PC-9 (cell line): ENCODE measurements around the gene LYRM2. TPM values are rescaled to one million over a fixed set of nuclear protein-coding genes. Genes with fewer than 3 reads are reported as not detected.
A peak's percentile ranks its signal among the peaks of the same experiment; 100 is the strongest.
"Not testable (repeated sequence)": the region's sequence is repeated elsewhere in the genome, so short reads cannot be mapped to it uniquely, and the experiment has no call there.

Source experiments
- BruUV-seq: library from RNA; stranded (reverse); fragments of 400-500 nt; replicated peaks from 2 replicates; lab custom pipeline; 2021; lab: Mats Ljungman, UMichigan
- CTCF ChIA-PET: fragments of 300-600 bp; sonication (Branson Sonifier 250); formaldehyde crosslinking; loops from one replicate; lab custom pipeline; 2022; ENCODE audit warnings: antibody characterized with exemption; lab: Charles Lee
- POLR2A ChIA-PET: fragments of 300-600 bp; sonication (Branson Sonifier 250); formaldehyde crosslinking; loops from one replicate; lab custom pipeline; 2022; ENCODE audit warnings: antibody characterized with exemption; ENCODE audit not compliant: unreplicated experiment; lab: Charles Lee
- DNase-seq, 2 experiments: peaks; one replicate each; pipeline versions ENCODE4 v3.0.0 to v3.0.0-alpha.2; 2015 to 2022; ENCODE audit warnings: mixed read lengths in 1 of 2
- H2AFZ ChIP-seq: fragments of 200-600 bp; sonication (generic); 2 replicates; pipeline ENCODE4 v1.8.1; 2017; ENCODE audit warnings: antibody characterized with exemption
- H3F3A ChIP-seq: fragments of 200-600 bp; sonication (generic); 2 replicates; pipeline ENCODE4 v1.8.1; 2017; ENCODE audit warnings: antibody characterized with exemption, mild to moderate bottlenecking, low read depth; ENCODE audit not compliant: insufficient read depth
- H3K27ac ChIP-seq: fragments of 200-600 bp; sonication (generic); 2 replicates; pipeline ENCODE4 v1.6.1; 2016; ENCODE audit warnings: mixed run types
- H3K27me3 ChIP-seq: fragments of 200-600 bp; sonication (generic); 2 replicates; pipeline ENCODE4 v1.6.1; 2016; ENCODE audit warnings: low read depth, mixed run types; ENCODE audit not compliant: insufficient read depth
- H3K36me3 ChIP-seq: fragments of 200-600 bp; sonication (generic); 2 replicates; pipeline ENCODE4 v1.6.1; 2016; ENCODE audit warnings: low read depth, mixed run types
- H3K4me1 ChIP-seq: fragments of 200-600 bp; sonication (generic); replicated peaks from 2 replicates; pipeline ENCODE4 v1.6.1; 2016; ENCODE audit warnings: mixed run types; ENCODE audit not compliant: insufficient read depth
- H3K4me2 ChIP-seq: fragments of 200-600 bp; sonication (generic); 2 replicates; pipeline ENCODE4 v1.6.1; 2017; ENCODE audit warnings: mixed run types
- H3K4me3 ChIP-seq: fragments of 200-600 bp; sonication (generic); 2 replicates; pipeline ENCODE4 v1.6.1; 2016; ENCODE audit warnings: mixed run types
- H3K79me2 ChIP-seq: fragments of 200-600 bp; sonication (generic); 2 replicates; pipeline ENCODE4 v1.6.1; 2017; ENCODE audit warnings: low read depth, mixed run types
- H3K9me2 ChIP-seq: fragments of 200-600 bp; sonication (generic); 2 replicates; pipeline ENCODE4 v1.8.1; 2017; ENCODE audit warnings: mild to moderate bottlenecking; ENCODE audit not compliant: insufficient read depth
- H3K9me3 ChIP-seq: fragments of 200-600 bp; sonication (generic); 2 replicates; pipeline ENCODE4 v1.8.1; 2016; ENCODE audit warnings: low read depth; ENCODE audit not compliant: insufficient read depth
- H4K20me1 ChIP-seq: fragments of 200-600 bp; sonication (generic); 2 replicates; pipeline ENCODE4 v1.8.1; 2017; ENCODE audit not compliant: insufficient read depth
- CTCF ChIP-seq: fragments of 200-600 bp; sonication (generic); conservative IDR thresholded peaks from 2 replicates; pipeline ENCODE4 v1.6.1; 2017; ENCODE audit warnings: mixed run types, antibody characterized with exemption, mild to moderate bottlenecking, moderate library complexity
- EZH2 ChIP-seq: fragments of 200-600 bp; sonication (generic); IDR thresholded peaks from 2 replicates; pipeline ENCODE4 v1.8.0; 2017; ENCODE audit warnings: antibody characterized with exemption, low read depth
- intact Hi-C: fragments of 100-400 bp; cut with micrococcal nuclease; formaldehyde crosslinking; loops from one replicate; pipeline ENCODE4 v1.10.0; 2022; ENCODE audit not compliant: unreplicated experiment
- total RNA-seq: library from RNA; stranded (reverse); gene quantifications from 2 replicates; pipeline ENCODE4 v1.2.3, GENCODE V29; 2021

LYRM2 gene
- total RNA-seq, 1 experiment from 2014 or later: 24.2 TPM

GRCh38 chr6:89644864-89645263, 6.3 kb upstream of the LYRM2 start:
- DNase-seq: peak; percentile 58 to 61
- H3K4me1 ChIP-seq: peaks cover 13% of the 10 kb centered on the region
- H3K27me3 ChIP-seq: no peaks in the 10 kb centered on the region
- no peak overlapping the region for H3K4me3 ChIP-seq
- H2AFZ ChIP-seq: no peak overlapping the region
- no peak for TF ChIP-seq CTCF
- no peak for TF ChIP-seq EZH2
- ChIA-PET POLR2A (no interaction called here), CTCF (no interaction called here)
- no peaks in the 10 kb centered on the region for H3K9me2 ChIP-seq
- no peaks in the 10 kb centered on the region for H3K36me3 ChIP-seq
- H4K20me1 ChIP-seq: no peaks in the 10 kb centered on the region
- no peaks in the 10 kb centered on the region for H3F3A ChIP-seq
- 0 out of 2 replicates have a peak overlapping the region, but pooled peaks have one; percentile 17 for H3K27ac ChIP-seq
- no peaks in the 10 kb centered on the region for H3K79me2 ChIP-seq
- no peak overlapping the region for H3K4me2 ChIP-seq
- intact Hi-C loops: no loop called here
- no TSS peak for BruUV-seq
- H3K9me3 ChIP-seq: no peaks in the 10 kb centered on the region

DNA sequence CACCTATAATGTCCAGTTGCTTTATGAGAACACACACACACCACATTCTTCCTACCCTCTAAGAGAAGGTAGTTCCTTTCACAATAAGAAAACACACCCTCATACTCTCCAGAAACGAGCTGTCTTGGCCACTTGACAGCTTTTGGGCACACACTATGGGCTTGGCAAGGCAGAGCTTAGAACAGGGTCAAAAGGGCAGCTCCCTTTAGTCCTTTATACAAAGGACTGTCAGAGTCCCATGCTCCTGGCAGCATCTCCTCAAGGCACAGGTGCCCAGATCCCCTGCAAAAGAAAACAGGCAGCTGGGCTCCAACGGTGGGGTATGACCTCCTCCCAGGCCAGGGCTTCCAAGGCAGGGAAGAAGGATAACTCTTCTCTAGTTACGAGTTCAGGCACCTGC, 4.9 kb upstream of the LYRM2 start:
- TF ChIP-seq EZH2: no peak
- no TSS peak for BruUV-seq

GRCh38 chr6:89642956-89643355, 4.4 kb upstream of the LYRM2 start:
- H3K27ac ChIP-seq: no peak overlapping the region
- H3K4me2 ChIP-seq: no peak overlapping the region
- no TSS peak for BruUV-seq
- H2AFZ ChIP-seq: no peak overlapping the region
- H4K20me1 ChIP-seq: no peaks in the 10 kb centered on the region
- no peak for DNase-seq
- H3F3A ChIP-seq: peaks cover 2% of the 10 kb centered on the region; the same call in 1 of the 2 replicates
- peaks cover 14% of the 10 kb centered on the region for H3K4me1 ChIP-seq
- no peaks in the 10 kb centered on the region for H3K9me3 ChIP-seq
- H3K9me2 ChIP-seq: no peaks in the 10 kb centered on the region
- no peaks in the 10 kb centered on the region for H3K36me3 ChIP-seq
- ChIA-PET CTCF (no interaction called here), POLR2A (no interaction called here)
- no peaks in the 10 kb centered on the region for H3K27me3 ChIP-seq
- peaks cover 12% of the 10 kb centered on the region for H3K79me2 ChIP-seq
- TF ChIP-seq CTCF: no peak
- no peak for TF ChIP-seq EZH2
- intact Hi-C loops: no loop called here
- no peak overlapping the region for H3K4me3 ChIP-seq

More for the DNA sequence above, 4.9 kb upstream of the LYRM2 start:
- intact Hi-C loops: no loop called here
- Histone ChIP-seq H4K20me1 (no peaks in the 10 kb centered on the region), H3K36me3 (no peaks in the 10 kb centered on the region), H3K9me3 (no peaks in the 10 kb centered on the region), H3K79me2 (peaks cover 10% of the 10 kb centered on the region; the same call in 1 of the 2 replicates), H3K27me3 (no peaks in the 10 kb centered on the region), H3K4me2 (no peak overlapping the region), H3K4me1 (peaks cover 14% of the 10 kb centered on the region), H2AFZ (no peak overlapping the region), H3F3A (no peaks in the 10 kb centered on the region), H3K4me3 (no peak overlapping the region), H3K9me2 (no peaks in the 10 kb centered on the region), H3K27ac (no peak overlapping the region)
- ChIA-PET POLR2A (no interaction called here), CTCF (no interaction called here)
- no peak for DNase-seq

DNA sequence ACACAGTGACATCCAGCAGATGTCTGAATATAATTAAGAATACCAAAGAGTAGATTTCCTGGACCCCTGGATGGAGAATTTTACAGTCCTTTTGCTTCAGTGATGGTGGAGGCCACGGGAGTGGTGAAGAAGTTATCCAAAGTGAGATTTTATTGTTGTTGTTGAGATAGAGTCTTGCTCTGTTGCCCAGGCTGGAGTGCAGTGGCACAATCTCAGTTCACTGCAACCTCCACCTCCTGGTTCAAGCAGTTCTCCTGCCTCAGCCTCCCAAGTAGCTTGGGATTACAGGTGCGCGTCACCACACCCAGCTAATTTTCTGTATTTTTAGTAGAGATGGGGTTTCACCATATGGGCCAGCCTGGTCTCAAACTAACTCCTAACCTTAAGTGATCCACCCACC, 3.0 kb upstream of the LYRM2 start:
- intact Hi-C loops, CTCF ChIA-PET, H3K27ac ChIP-seq, H3K4me3 ChIP-seq, H3K4me2 ChIP-seq, DNase-seq, BruUV-seq, H2AFZ ChIP-seq, H3K36me3 ChIP-seq, H3F3A ChIP-seq, H3K27me3 ChIP-seq, H4K20me1 ChIP-seq, H3K9me2 ChIP-seq, POLR2A ChIA-PET, H3K9me3 ChIP-seq: not testable (repeated sequence)
- H3K4me1 ChIP-seq: peaks cover 20% of the 10 kb centered on the region
- H3K79me2 ChIP-seq: peaks cover 17% of the 10 kb centered on the region
